ENCODE data around the gene NAALADL2. TPM values are rescaled to one million over a fixed set of nuclear protein-coding genes. Genes with fewer than 3 reads are reported as not detected.

NAALADL2 gene
- total RNA-seq, 1 donor from 2014 or later: 10.4 TPM

DNA sequence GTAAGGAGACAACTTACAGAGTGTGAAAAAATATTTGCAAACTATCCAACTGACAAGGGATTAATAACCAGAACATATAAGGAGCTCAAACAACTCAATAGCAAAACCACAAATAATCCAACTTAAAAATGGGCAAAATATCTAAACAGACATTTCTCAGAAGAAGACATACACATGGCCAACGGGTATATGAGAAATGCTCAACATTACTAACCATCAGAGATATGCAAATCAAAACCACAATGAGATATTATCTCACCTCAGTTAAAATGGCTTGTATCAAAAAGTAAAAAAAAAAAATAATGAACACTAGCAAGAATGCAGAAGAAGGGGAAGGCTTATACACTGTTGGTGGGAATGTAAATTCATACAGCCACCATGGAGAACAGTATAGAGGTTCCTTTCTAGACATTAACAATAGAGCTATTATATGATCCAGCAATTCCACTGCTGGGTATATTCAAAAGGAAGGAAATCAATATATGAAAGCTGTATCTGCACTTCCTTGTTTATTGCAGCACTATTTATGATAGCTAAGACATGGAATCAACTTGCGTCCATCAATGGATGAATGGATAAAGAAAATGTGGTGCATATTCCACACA lies 998.6 kb downstream of the NAALADL2 start:
- Mint-ChIP-seq H3K9me3 (ENCODE audit: low read depth) (peaks cover 4% of the 10 kb centered on the region), H3K4me3 (ENCODE audit: low read depth) (no peak overlapping the region), H3K36me3 (ENCODE audit: insufficient read depth) (no peaks in the 10 kb centered on the region), H3K4me1 (ENCODE audit: low read depth) (peaks cover 4% of the 10 kb centered on the region), H3K27ac (no peak overlapping the region), H3K27me3 (no peaks in the 10 kb centered on the region)
- no peak for DNase-seq (ENCODE audit: low spot score, unreplicated experiment)
- TF ChIP-seq, protein P1, sequence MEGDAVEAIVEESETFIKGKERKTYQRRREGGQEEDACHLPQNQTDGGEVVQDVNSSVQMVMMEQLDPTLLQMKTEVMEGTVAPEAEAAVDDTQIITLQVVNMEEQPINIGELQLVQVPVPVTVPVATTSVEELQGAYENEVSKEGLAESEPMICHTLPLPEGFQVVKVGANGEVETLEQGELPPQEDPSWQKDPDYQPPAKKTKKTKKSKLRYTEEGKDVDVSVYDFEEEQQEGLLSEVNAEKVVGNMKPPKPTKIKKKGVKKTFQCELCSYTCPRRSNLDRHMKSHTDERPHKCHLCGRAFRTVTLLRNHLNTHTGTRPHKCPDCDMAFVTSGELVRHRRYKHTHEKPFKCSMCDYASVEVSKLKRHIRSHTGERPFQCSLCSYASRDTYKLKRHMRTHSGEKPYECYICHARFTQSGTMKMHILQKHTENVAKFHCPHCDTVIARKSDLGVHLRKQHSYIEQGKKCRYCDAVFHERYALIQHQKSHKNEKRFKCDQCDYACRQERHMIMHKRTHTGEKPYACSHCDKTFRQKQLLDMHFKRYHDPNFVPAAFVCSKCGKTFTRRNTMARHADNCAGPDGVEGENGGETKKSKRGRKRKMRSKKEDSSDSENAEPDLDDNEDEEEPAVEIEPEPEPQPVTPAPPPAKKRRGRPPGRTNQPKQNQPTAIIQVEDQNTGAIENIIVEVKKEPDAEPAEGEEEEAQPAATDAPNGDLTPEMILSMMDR (IDR thresholded peaks at IDR 0.05; ENCODE audit: unreplicated experiment): no peak

Small RNA genes lying within 50 kb of the gene (microRNA-seq; reads per million reads assigned to microRNA genes)
- 1.8 reads per million for gene MIR4789 (ENCODE audit: borderline number of aligned reads, unreplicated experiment)
